ENCODE data around the gene PRKN.

Gene PRKN

DNA sequence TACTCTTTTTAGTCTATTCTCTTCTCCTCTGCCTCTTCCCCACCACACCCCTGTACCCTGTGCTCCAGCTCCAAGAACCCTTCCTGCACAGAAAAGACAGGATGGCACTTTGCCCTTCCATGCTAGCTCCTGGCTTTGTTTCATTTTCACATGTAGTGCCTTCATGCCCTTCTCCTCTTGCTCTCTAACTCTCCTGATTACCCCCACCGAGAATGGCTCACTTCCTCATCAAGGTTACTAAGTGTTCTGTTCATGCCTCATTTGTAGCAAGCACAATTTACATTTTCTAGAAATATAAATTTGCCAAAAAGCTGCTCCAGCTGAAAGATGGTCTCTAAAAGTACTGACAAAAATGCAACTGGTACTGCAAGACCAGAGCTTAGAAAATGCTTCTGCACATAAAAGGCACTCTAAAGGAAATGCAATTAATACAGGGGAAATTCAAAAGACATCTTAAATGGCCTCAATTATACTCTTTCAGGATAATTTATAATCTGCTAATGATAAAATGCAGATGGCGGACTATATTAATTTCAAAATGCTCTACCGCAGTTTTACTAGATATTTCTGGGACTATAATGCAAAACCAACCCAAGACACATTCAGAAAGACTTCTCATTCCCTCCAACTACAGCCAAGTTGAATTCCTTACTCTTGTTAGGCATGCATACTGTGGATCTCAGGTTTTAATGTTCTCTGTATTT, 570.2 kb downstream of the PRKN start:
- FAIRE-seq = no peak

GRCh38 chr6:162156146-162156545, 571.4 kb downstream of the PRKN start:
- no peak for FAIRE-seq

- no peak for FAIRE-seq
These were observed 572.6 kb downstream of the PRKN start for GRCh38 chr6:162154930-162155329.

DNA sequence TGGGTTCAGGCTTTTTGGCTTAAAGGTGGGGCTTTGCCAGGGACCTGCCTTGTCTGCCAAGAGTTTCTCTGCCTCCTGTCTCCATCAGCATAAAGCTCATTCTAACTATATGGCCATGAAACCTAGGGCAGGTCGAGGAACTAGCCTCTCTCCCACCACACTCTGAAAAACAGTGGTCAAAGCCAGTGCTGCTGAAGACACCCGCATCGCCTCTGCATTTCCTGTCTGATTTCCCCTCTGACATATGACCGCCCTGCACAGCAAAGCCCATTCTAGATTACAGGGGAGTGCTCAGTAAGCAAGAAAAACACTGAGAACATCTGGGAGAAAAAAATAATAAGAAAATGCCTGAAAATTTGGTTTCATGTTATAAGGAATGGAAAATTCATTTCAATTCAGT, 573.6 kb downstream of the PRKN start:
- FAIRE-seq = no peak

DNA sequence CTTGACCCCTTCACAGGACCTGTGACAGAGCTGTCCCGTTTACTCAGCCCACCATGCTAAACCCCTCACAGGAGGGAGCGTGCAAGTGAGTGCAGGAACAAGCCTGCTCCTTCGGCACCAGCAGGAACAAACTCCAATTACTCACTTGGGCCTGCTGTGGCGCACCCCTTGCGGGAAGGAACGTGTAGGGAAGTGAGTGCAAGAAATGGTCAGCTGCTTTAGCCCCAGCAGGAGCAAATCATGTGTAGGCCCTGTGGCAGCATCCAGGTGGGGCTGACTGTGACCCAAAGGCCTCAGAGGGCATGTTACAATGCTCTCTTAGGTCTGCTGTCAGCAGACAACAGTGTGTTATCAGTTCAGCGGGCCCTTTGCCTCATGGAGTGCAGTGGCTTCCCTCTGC, 574.4 kb downstream of the PRKN start:
- no peak for FAIRE-seq

- no peak for FAIRE-seq
These were observed 576.4 kb downstream of the PRKN start for GRCh38 chr6:162151021-162151665.

GRCh38 chr6:162150295-162150694, 577.3 kb downstream of the PRKN start:
- FAIRE-seq = no peak

DNA sequence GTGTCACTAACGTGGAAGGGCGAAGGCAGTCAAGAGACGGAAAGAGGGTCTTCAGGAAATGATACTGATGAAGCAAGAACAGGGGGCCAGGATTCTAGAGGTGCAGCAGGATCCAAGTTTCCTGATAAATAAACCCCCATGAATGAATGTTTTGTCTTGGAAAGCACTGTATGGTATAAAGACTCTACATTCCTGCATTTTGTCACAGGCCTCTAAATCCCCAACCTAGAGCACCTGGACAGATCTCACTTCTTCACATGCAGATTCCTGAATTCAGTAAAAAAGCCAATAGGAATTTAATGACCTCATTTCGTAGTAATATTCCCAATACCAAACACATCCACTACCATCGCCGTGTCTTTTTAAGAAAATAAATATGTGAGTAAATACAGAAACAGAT, 577.8 kb downstream of the PRKN start:
- FAIRE-seq = no peak

- no peak for FAIRE-seq
These were observed 579.8 kb downstream of the PRKN start for GRCh38 chr6:162147805-162148204.

DNA sequence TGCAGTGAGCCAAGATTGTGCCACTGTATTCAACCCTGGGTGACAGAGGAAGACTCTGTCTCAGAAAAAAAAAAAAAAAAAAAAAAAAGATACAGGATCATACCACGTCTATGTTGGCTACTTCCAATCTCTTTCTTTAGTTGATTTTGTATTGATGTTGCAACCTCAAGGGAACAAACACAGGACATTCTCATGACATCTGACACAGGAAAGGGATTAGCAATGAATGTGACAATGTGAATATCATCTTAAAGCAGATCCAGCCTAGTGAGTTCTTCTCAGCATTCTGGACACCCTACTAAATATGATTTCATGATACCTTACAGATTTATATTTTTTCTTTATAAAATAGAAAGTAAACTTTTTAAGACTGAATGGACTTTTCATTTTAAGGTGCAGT, 580.3 kb downstream of the PRKN start:
- no peak for FAIRE-seq

DNA sequence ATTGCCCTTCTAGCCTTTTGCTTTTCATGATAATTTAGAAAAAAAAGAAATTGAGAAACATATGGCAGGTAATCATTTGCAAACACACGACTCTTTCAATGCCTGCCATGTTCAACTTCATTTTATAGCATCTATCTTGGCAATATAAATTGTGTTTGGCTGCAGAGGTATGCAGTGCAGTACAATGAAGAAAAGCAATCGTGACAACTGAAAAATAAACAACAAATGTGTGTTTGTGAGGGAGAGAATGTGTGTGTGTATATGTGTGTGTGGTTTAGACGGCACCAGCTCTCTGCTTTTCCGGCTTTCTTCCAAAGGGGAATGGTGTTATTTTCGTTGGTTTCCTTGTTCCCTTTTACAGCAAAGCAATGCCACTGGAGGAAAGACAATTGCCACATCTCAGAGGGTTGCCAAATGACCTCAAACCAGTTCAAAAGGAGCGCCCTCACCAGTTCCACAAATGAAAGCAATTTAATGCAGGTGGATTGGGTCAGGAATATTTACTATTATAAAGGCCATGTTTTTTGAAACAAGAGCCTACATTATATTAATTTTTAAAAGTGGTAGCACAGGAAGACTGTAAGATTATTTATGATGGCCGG, 587.2 kb downstream of the PRKN start:
- no peak for FAIRE-seq

GRCh38 chr6:162125659-162126058, 601.9 kb downstream of the PRKN start:
- no peak for FAIRE-seq

- no peak for FAIRE-seq
These were observed 602.7 kb downstream of the PRKN start for GRCh38 chr6:162124710-162125435.

DNA sequence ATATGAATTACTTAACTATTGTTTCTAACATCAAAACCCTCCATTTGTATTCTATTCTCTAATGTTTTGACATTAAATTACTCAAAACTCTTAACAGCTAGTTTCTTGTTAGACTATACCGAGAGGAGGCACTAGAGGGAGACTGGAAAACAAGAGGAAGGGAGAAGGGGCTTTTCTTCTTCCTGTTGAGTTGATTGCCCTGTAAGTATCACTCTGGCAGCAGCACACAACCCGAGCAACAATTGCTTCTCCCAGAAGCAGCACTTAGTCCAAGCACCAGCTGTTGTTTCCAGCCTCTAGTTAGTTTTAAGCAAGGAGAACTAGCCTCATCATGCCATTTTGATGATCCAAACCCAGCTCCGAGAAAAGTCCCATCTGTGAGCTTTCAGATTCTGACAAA, 603.8 kb downstream of the PRKN start:
- no peak for FAIRE-seq

GRCh38 chr6:162119341-162119740, 608.2 kb downstream of the PRKN start:
- no peak for FAIRE-seq

GRCh38 chr6:162118706-162119105, 608.9 kb downstream of the PRKN start:
- no peak for FAIRE-seq

GRCh38 chr6:162116902-162117525, 610.6 kb downstream of the PRKN start:
- FAIRE-seq = no peak

DNA sequence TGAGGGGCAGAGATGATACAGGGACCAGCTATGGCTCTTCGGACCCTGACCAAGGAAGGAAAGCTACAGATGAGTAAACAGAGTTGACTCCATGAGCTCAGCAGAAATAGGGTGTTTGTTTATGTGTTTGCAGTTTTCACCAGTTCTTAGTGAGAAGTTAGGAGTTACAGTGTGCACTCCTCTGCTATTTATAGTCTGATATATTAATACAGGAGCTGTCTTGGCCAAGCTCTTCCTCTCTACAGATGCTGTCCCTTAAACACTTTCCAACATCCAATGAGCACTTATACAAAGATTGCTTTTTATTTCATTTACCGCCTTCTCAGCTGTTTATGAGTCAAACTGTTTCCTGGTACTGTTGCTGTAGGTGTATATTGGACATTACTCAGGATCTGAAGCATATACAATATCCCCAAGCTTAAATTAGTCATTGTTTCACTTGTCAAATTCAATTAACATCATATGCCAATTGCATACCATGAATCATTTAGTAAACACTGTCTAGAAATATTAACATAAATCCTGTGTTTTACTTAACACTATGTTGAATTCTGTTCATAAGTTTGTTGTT, 618.0 kb downstream of the PRKN start:
- no peak for FAIRE-seq

- no peak for FAIRE-seq
These were observed 619.5 kb downstream of the PRKN start for GRCh38 chr6:162108041-162108440.

DNA sequence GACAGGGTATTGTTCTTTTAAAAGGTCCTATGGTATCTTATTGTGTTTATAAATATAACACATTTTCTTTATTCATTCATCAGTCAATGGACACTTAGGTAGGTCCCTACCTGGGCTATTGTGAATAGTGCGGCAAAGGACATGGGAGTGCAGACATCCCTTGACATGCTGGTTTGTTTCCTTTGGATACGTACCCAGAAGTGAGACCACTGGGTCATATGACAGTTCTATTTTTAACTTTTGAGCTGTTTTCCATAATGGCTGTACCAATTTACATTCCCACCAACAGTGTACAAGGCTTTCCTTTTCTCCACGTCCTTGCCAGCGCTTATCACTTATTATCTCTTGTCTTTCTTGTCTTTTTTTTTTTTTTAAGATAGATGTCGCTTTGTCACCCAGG, 627.5 kb downstream of the PRKN start:
- FAIRE-seq = no peak

- no peak for FAIRE-seq
These were observed 627.9 kb downstream of the PRKN start for GRCh38 chr6:162099685-162100084.

DNA sequence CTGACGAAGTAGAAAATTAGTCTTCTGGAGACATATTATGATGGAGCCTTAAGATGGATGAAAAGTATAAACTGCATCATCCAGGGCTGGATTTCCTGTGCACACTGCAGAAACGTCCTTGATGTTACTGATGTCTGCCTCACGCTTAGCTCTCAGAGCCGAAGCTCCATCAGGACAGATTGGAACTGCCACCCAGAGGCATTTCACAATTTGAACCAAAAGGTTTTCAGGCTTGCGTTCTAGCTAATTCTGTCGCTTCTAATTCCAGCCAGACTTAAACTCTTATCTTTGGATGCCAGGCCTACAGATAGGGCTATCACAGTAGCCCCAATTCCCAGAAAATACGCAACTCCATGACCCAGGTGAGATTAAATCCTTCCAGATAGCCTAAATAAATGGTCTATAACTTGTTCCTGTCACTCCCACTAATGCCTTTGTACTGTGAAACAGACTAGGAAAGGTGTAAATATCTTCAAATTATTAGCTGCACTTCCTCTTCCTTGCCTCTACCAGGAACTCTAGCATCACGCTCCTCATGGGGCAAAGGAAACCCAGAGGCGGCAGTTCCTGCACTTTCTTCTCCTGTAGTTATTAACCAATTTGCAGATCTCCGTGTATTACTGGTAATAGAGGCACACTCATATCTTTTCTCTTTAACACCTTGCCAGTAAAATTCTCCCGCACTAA, 634.6 kb downstream of the PRKN start:
- no peak for FAIRE-seq

Measured in A204.1 (cell line).